HEK293 (cell line): ENCODE results near the gene KIAA0513.

Source experiments
- OSR2 ChIP-seq: fragments of 450-650 bp; formaldehyde crosslinking; IDR thresholded peaks from 2 replicates; pipeline ENCODE4 v1.5.1; 2016; ENCODE audit warnings: missing biosample characterization, missing genetic modification characterization
- OVOL3 ChIP-seq: fragments of 450-650 bp; formaldehyde crosslinking; IDR thresholded peaks from 2 replicates; pipeline ENCODE4 v1.5.1; 2016; ENCODE audit warnings: missing biosample characterization, missing genetic modification characterization
- PRDM4 ChIP-seq: fragments of 450-650 bp; formaldehyde crosslinking; IDR thresholded peaks from 2 replicates; pipeline ENCODE4 v1.5.1; 2017; ENCODE audit warnings: missing biosample characterization, missing genetic modification characterization
- SP2 ChIP-seq: fragments of 450-650 bp; formaldehyde crosslinking; IDR thresholded peaks from 2 replicates; pipeline ENCODE4 v1.5.1; 2016; ENCODE audit warnings: missing biosample characterization, missing genetic modification characterization
- ZBTB7A ChIP-seq: fragments of 450-650 bp; formaldehyde crosslinking; IDR thresholded peaks from 2 replicates; pipeline ENCODE4 v1.5.1; 2016; ENCODE audit warnings: low read depth, missing biosample characterization, missing genetic modification characterization
- ZNF2 ChIP-seq: fragments of 450-650 bp; formaldehyde crosslinking; IDR thresholded peaks from 2 replicates; pipeline ENCODE4 v1.5.1; 2016; ENCODE audit warnings: missing biosample characterization, missing genetic modification characterization
- ZNF221 ChIP-seq: fragments of 450-650 bp; formaldehyde crosslinking; IDR thresholded peaks from 2 replicates; pipeline ENCODE4 v1.5.1; 2017; ENCODE audit warnings: missing biosample characterization, missing genetic modification characterization, borderline replicate concordance
- ZNF274 ChIP-seq, 2 experiments: fragments of 200-500 bp in 1 of 2; fragments of 450-650 bp in 1 of 2; sonication (Bioruptor generic) in 1 of 2; formaldehyde crosslinking in 1 of 2; IDR thresholded peaks; 2 replicates each; pipeline versions ENCODE4 v1.5.1 to v1.6.1; 2014 to 2016; ENCODE audit warnings: borderline replicate concordance in 1 of 2, inconsistent platforms in 1 of 2, low read length in 1 of 2, missing biosample characterization in 1 of 2, missing genetic modification characterization in 1 of 2
- ZNF391 ChIP-seq: fragments of 450-650 bp; formaldehyde crosslinking; IDR thresholded peaks from 2 replicates; pipeline ENCODE4 v1.5.1; 2016; ENCODE audit warnings: low read depth, missing biosample characterization, missing genetic modification characterization, borderline replicate concordance
- ZNF501 ChIP-seq: fragments of 450-650 bp; formaldehyde crosslinking; IDR thresholded peaks from 2 replicates; pipeline ENCODE4 v1.5.1; 2016; ENCODE audit warnings: missing biosample characterization, missing genetic modification characterization
- ZNF585B ChIP-seq: fragments of 450-650 bp; formaldehyde crosslinking; IDR thresholded peaks from 2 replicates; pipeline ENCODE4 v1.5.1; 2016; ENCODE audit warnings: missing biosample characterization, missing genetic modification characterization
- ZNF777 ChIP-seq: fragments of 450-650 bp; formaldehyde crosslinking; IDR thresholded peaks from 2 replicates; pipeline ENCODE4 v1.5.1; 2017; ENCODE audit warnings: missing biosample characterization, missing genetic modification characterization, borderline replicate concordance
- TF ChIP-seq, protein P1 (sequence below): sonication (generic); formaldehyde crosslinking; IDR thresholded peaks from 2 replicates; pipeline ENCODE4 v1.8.1; 2022; ENCODE audit warnings: mild to moderate bottlenecking, moderate library complexity, missing genetic modification reagents
- TF ChIP-seq, protein P2 (sequence below): fragments of 450-650 bp; formaldehyde crosslinking; IDR thresholded peaks from 2 replicates; pipeline ENCODE4 v1.5.1; 2016; ENCODE audit warnings: missing biosample characterization, missing genetic modification characterization

- TF ChIP-seq OSR2 (tag by site-specific recombination) (no peak), ZNF501 (tag by site-specific recombination) (no peak), OVOL3 (tag by site-specific recombination) (no peak), ZNF274 (IDR thresholded peaks at IDR 0.05; ENCODE audit: low read length) (no peak), ZNF274 (tag by site-specific recombination; IDR thresholded peaks at IDR 0.05; ENCODE audit: borderline replicate concordance) (no peak), ZNF585B (tag by site-specific recombination) (no peak), ZNF2 (tag by site-specific recombination) (no peak), ZNF777 (tag by site-specific recombination) (no peak), SP2 (no peak), ZNF391 (tag by site-specific recombination) (no peak), PRDM4 (tag by site-specific recombination) (no peak), ZNF221 (tag by site-specific recombination) (no peak), ZBTB7A (tag by site-specific recombination) (no peak)
- TF ChIP-seq, protein P1, sequence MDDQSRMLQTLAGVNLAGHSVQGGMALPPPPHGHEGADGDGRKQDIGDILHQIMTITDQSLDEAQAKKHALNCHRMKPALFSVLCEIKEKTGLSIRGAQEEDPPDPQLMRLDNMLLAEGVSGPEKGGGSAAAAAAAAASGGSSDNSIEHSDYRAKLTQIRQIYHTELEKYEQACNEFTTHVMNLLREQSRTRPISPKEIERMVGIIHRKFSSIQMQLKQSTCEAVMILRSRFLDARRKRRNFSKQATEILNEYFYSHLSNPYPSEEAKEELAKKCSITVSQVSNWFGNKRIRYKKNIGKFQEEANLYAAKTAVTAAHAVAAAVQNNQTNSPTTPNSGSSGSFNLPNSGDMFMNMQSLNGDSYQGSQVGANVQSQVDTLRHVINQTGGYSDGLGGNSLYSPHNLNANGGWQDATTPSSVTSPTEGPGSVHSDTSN = no peak
- TF ChIP-seq, protein P2, sequence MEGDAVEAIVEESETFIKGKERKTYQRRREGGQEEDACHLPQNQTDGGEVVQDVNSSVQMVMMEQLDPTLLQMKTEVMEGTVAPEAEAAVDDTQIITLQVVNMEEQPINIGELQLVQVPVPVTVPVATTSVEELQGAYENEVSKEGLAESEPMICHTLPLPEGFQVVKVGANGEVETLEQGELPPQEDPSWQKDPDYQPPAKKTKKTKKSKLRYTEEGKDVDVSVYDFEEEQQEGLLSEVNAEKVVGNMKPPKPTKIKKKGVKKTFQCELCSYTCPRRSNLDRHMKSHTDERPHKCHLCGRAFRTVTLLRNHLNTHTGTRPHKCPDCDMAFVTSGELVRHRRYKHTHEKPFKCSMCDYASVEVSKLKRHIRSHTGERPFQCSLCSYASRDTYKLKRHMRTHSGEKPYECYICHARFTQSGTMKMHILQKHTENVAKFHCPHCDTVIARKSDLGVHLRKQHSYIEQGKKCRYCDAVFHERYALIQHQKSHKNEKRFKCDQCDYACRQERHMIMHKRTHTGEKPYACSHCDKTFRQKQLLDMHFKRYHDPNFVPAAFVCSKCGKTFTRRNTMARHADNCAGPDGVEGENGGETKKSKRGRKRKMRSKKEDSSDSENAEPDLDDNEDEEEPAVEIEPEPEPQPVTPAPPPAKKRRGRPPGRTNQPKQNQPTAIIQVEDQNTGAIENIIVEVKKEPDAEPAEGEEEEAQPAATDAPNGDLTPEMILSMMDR (tag by site-specific recombination) = no peak
These were observed 66.1 kb downstream of the KIAA0513 start for GRCh38 chr16:85093705-85094104.
